Measurements from ENCODE around the gene MAN1A1.

GRCh38 chr6:119163006-119163405 is 186.6 kb downstream of the MAN1A1 start:
- TF ChIP-seq CTCF (IDR thresholded peaks at IDR 0.05) (no peak), POLR2A (IDR thresholded peaks at IDR 0.05) (no peak)
